HCT116 (cell line): ENCODE results near the gene MRPL11. TPM values are rescaled to one million over a fixed set of nuclear protein-coding genes. Genes with fewer than 3 reads are reported as not detected.

Experiments
- ATAC-seq: fragments of 200-7000 bp; cut with Tn5 transposase; 2 replicates; pipeline ENCODE4 v1.9.1; 2020; ENCODE audit warnings: mild to moderate bottlenecking, moderate library complexity
- BruUV-seq: library from RNA; stranded (reverse); fragments of 400-500 nt; replicated peaks from 2 replicates; lab custom pipeline; 2021; lab: Mats Ljungman, UMichigan
- CTCF ChIA-PET: fragments of 300-600 bp; sonication (Branson Sonifier 250); formaldehyde crosslinking; loops from one replicate; lab custom pipeline; 2021; ENCODE audit warnings: antibody characterized with exemption; lab: Charles Lee
- POLR2A ChIA-PET: fragments of 300-600, 350-600 bp; sonication (Branson Sonifier 250); formaldehyde crosslinking; loops from one replicate; lab custom pipeline; 2021; ENCODE audit warnings: antibody characterized with exemption; lab: Charles Lee
- RAD21 ChIA-PET, 2 experiments: fragments of 300-600 bp; sonication (Branson Sonifier 250); formaldehyde crosslinking; loops; one replicate each; lab custom pipeline; 2023; ENCODE audit warnings: low total read pairs in 2 of 2; ENCODE audit not compliant: uncharacterized antibody in 2 of 2, unreplicated experiment in 2 of 2, low non-redundant PET in 1 of 2; lab: Charles Lee
- DNase-seq: peaks from one replicate; pipeline ENCODE4 v3.0.0-alpha.2; 2010; ENCODE audit warnings: low read depth, low spot score
- H2AFZ ChIP-seq: fragments of 200-600 bp; shearing (Covaris generic), sonication (generic); 2 replicates; pipeline ENCODE4 v1.6.1; 2017; ENCODE audit warnings: low read depth, mixed run types, mixed read lengths, antibody characterized with exemption, low read length; ENCODE audit not compliant: poor library complexity, severe bottlenecking
- H3K27ac ChIP-seq: 2 replicates; pipeline ENCODE4 v1.5.1; 2012; ENCODE audit warnings: low read depth, low read length
- H3K27me3 ChIP-seq: fragments of 200-600 bp; sonication (generic); 2 replicates; pipeline ENCODE4 v1.6.1; 2016; ENCODE audit warnings: mixed run types, low read length, mixed read lengths; ENCODE audit not compliant: insufficient read depth
- H3K36me3 ChIP-seq, 2 experiments: fragments of 200-500 bp in 1 of 2; fragments of 200-600 bp in 1 of 2; sonication (Bioruptor generic) in 1 of 2; sonication (generic) in 1 of 2; 2 replicates each; pipeline versions ENCODE4 v1.5.1 to v1.6.1; 2014 to 2016; ENCODE audit warnings: low read length in 2 of 2, inconsistent platforms in 1 of 2, mixed read lengths in 1 of 2, mixed run types in 1 of 2; ENCODE audit not compliant: insufficient read depth in 2 of 2, control insufficient read depth in 1 of 2
- H3K4me1 ChIP-seq, 2 experiments: fragments of 200-600 bp in 1 of 2; sonication (generic) in 1 of 2; 2 replicates each; pipeline versions ENCODE4 v1.5.1 to v1.6.1; 2012 to 2017; ENCODE audit warnings: low read length in 2 of 2, inconsistent platforms in 1 of 2, mild to moderate bottlenecking in 1 of 2, mixed read lengths in 1 of 2, mixed run types in 1 of 2, moderate library complexity in 1 of 2; ENCODE audit not compliant: insufficient read depth in 2 of 2, control insufficient read depth in 1 of 2
- H3K4me2 ChIP-seq: fragments of 200-600 bp; sonication (generic); 2 replicates; pipeline ENCODE4 v1.6.1; 2017; ENCODE audit warnings: mixed run types, low read length, mixed read lengths
- H3K4me3 ChIP-seq, 2 experiments: fragments of 200-600 bp in 1 of 2; sonication (generic) in 1 of 2; replicated peaks in 1 of 2; 2 replicates each; pipeline ENCODE4 v1.5.1; 2011 to 2016; ENCODE audit warnings: low read length in 2 of 2, control low read depth in 1 of 2, low read depth in 1 of 2, mild to moderate bottlenecking in 1 of 2, mixed read lengths in 1 of 2, mixed run types in 1 of 2
- H3K79me2 ChIP-seq: fragments of 200-600 bp; sonication (generic); 2 replicates; pipeline ENCODE4 v1.6.1; 2017; ENCODE audit warnings: mild to moderate bottlenecking, mixed run types, low read length, moderate library complexity, mixed read lengths; ENCODE audit not compliant: insufficient read depth
- H3K9ac ChIP-seq: fragments of 200-600 bp; sonication (generic); 2 replicates; pipeline ENCODE4 v1.6.1; 2016; ENCODE audit warnings: low read length, mixed read lengths
- H3K9me2 ChIP-seq: fragments of 200-600 bp; sonication (generic), shearing (Covaris generic); 2 replicates; pipeline ENCODE4 v1.6.1; 2017; ENCODE audit warnings: mixed run types, mild to moderate bottlenecking, moderate library complexity; ENCODE audit not compliant: insufficient read depth
- H3K9me3 ChIP-seq, 2 experiments: fragments of 200-500 bp in 1 of 2; fragments of 200-600 bp in 1 of 2; sonication (Bioruptor generic) in 1 of 2; sonication (generic) in 1 of 2; 2 replicates each; pipeline ENCODE4 v1.6.1; 2014 to 2017; ENCODE audit warnings: low read length in 2 of 2, mixed read lengths in 2 of 2, inconsistent platforms in 1 of 2, low read depth in 1 of 2, mild to moderate bottlenecking in 1 of 2, mixed run types in 1 of 2, moderate library complexity in 1 of 2; ENCODE audit not compliant: control insufficient read depth in 1 of 2, insufficient read depth in 1 of 2
- H4K20me1 ChIP-seq: fragments of 200-600 bp; sonication (generic), shearing (Covaris generic); 2 replicates; pipeline ENCODE4 v1.6.1; 2017; ENCODE audit warnings: mixed run types, mild to moderate bottlenecking, moderate library complexity; ENCODE audit not compliant: insufficient read depth
- CBX3 ChIP-seq: IDR thresholded peaks from 2 replicates; pipeline ENCODE4 v1.6.1; 2012; ENCODE audit warnings: low read depth
- CEBPB ChIP-seq: IDR thresholded peaks from 2 replicates; pipeline ENCODE4 v1.6.1; 2012; ENCODE audit warnings: low read depth
- EGR1 ChIP-seq: IDR thresholded peaks from 2 replicates; pipeline ENCODE4 v1.6.1; 2012; ENCODE audit warnings: low read depth
- ELF1 ChIP-seq: IDR thresholded peaks from 2 replicates; pipeline ENCODE4 v1.6.1; 2012; ENCODE audit warnings: low read depth, borderline replicate concordance
- EZH2 ChIP-seq: fragments of 200-600 bp; sonication (generic); IDR thresholded peaks from 2 replicates; pipeline ENCODE4 v1.6.1; 2017; ENCODE audit warnings: antibody characterized with exemption, mixed run types
- FOSL1 ChIP-seq: IDR thresholded peaks from 2 replicates; pipeline ENCODE4 v1.6.1; 2012; ENCODE audit warnings: low read depth
- JUND ChIP-seq: IDR thresholded peaks from 2 replicates; pipeline ENCODE4 v1.6.1; 2012
- POLR2A ChIP-seq: IDR thresholded peaks from 2 replicates; pipeline ENCODE4 v1.7.0; 2011; ENCODE audit warnings: borderline replicate concordance; ENCODE audit not compliant: insufficient read depth, insufficient read length; ENCODE audit errors: extremely low read depth
- RAD21 ChIP-seq: IDR thresholded peaks from 2 replicates; pipeline ENCODE4 v1.6.1; 2012; ENCODE audit warnings: low read depth, mild to moderate bottlenecking
- SIN3A ChIP-seq: IDR thresholded peaks from 2 replicates; pipeline ENCODE4 v1.6.1; 2012; ENCODE audit warnings: low read depth
- SRF ChIP-seq: IDR thresholded peaks from 2 replicates; pipeline ENCODE4 v1.6.1; 2012; ENCODE audit warnings: low read depth
- TCF7L2 ChIP-seq: IDR thresholded peaks from 2 replicates; pipeline ENCODE4 v1.7.0; 2011; ENCODE audit warnings: borderline replicate concordance, inconsistent platforms; ENCODE audit not compliant: insufficient read depth, insufficient read length; ENCODE audit errors: extremely low read depth
- YY1 ChIP-seq: IDR thresholded peaks from 2 replicates; pipeline ENCODE4 v1.6.1; 2011; ENCODE audit warnings: low read length, low read depth, moderate library complexity, mild to moderate bottlenecking; ENCODE audit not compliant: insufficient replicate concordance; ENCODE audit errors: extremely low read depth
- ZFX ChIP-seq: fragments of 450-650 bp; IDR thresholded peaks from 2 replicates; pipeline ENCODE4 v1.6.1; 2017
- ZNF274 ChIP-seq: fragments of 200-500 bp; sonication (Bioruptor generic); IDR thresholded peaks from 2 replicates; pipeline ENCODE4 v1.6.1; 2014; ENCODE audit warnings: mild to moderate bottlenecking, low read depth, low read length, inconsistent platforms
- intact Hi-C: fragments of 100-400 bp; cut with micrococcal nuclease; formaldehyde crosslinking; loops from 2 replicates; pipeline ENCODE4 v1.10.0; 2022
- total RNA-seq: library from RNA; stranded (reverse); gene quantifications from one replicate; pipeline ENCODE4 v1.2.1, GENCODE V29; 2021; ENCODE audit not compliant: unreplicated experiment
- TF ChIP-seq, protein P1 (sequence below): IDR thresholded peaks from 2 replicates; pipeline ENCODE4 v1.6.1; 2011; ENCODE audit warnings: mild to moderate bottlenecking, low read length, moderate library complexity; ENCODE audit not compliant: insufficient replicate concordance; ENCODE audit errors: extremely low read depth
- TF ChIP-seq, protein P2 (sequence below), 3 experiments: fragments of 200-600 bp in 1 of 3; sonication (generic) in 1 of 3; IDR thresholded peaks in 2 of 3; conservative IDR thresholded peaks in 1 of 3; 2 replicates each; pipeline ENCODE4 v1.5.1; 2012 to 2017; ENCODE audit warnings: low read depth in 2 of 3, low read length in 2 of 3, antibody characterized with exemption in 1 of 3, borderline replicate concordance in 1 of 3, control low read depth in 1 of 3, mild to moderate bottlenecking in 1 of 3, mixed read lengths in 1 of 3, mixed run types in 1 of 3, moderate library complexity in 1 of 3; ENCODE audit not compliant: insufficient read depth in 1 of 3
- TF ChIP-seq, protein P3 (sequence below): IDR thresholded peaks from 2 replicates; pipeline ENCODE4 v1.6.1; 2012
- TF ChIP-seq, protein P4 (sequence below): IDR thresholded peaks from 2 replicates; pipeline ENCODE4 v1.6.1; 2012; ENCODE audit warnings: low read depth
- TF ChIP-seq, protein P5 (sequence below): IDR thresholded peaks from 2 replicates; pipeline ENCODE4 v1.6.1; 2012

The MRPL11 gene
- total RNA-seq, 1 experiment from 2014 or later, result 126 TPM

DNA sequence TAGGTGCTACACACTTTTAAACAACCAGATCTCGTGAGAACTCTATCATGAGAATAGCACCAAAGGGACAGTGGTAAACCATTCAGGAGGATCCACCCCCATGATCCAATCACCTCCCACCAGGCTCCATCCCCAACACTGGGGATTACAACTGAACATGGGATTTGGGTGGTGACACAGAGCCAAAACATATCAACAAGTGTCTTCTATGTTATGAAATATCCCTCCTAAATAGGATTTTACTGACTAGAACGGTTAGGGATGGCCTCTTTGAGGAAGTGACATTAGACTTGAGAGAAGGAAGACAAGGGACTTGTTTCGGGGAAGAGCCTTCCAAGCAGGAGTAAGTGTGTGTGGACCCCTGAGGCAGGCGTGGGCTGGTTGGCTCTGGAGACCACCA is 11.9 kb upstream of the MRPL11 start:
- RAD21 ChIA-PET, result no interaction called here
- intact Hi-C loops, result no loop called here
- no peak for TF ChIP-seq ZNF274
- TF ChIP-seq SIN3A, result no peak
- no peak for TF ChIP-seq POLR2A
- TF ChIP-seq, protein P1, sequence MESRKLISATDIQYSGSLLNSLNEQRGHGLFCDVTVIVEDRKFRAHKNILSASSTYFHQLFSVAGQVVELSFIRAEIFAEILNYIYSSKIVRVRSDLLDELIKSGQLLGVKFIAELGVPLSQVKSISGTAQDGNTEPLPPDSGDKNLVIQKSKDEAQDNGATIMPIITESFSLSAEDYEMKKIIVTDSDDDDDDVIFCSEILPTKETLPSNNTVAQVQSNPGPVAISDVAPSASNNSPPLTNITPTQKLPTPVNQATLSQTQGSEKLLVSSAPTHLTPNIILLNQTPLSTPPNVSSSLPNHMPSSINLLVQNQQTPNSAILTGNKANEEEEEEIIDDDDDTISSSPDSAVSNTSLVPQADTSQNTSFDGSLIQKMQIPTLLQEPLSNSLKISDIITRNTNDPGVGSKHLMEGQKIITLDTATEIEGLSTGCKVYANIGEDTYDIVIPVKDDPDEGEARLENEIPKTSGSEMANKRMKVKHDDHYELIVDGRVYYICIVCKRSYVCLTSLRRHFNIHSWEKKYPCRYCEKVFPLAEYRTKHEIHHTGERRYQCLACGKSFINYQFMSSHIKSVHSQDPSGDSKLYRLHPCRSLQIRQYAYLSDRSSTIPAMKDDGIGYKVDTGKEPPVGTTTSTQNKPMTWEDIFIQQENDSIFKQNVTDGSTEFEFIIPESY, result no peak
- TF ChIP-seq, protein P2, sequence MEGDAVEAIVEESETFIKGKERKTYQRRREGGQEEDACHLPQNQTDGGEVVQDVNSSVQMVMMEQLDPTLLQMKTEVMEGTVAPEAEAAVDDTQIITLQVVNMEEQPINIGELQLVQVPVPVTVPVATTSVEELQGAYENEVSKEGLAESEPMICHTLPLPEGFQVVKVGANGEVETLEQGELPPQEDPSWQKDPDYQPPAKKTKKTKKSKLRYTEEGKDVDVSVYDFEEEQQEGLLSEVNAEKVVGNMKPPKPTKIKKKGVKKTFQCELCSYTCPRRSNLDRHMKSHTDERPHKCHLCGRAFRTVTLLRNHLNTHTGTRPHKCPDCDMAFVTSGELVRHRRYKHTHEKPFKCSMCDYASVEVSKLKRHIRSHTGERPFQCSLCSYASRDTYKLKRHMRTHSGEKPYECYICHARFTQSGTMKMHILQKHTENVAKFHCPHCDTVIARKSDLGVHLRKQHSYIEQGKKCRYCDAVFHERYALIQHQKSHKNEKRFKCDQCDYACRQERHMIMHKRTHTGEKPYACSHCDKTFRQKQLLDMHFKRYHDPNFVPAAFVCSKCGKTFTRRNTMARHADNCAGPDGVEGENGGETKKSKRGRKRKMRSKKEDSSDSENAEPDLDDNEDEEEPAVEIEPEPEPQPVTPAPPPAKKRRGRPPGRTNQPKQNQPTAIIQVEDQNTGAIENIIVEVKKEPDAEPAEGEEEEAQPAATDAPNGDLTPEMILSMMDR (IDR thresholded peaks at IDR 0.05 in 2 of 3, conservative IDR thresholded peaks at IDR 0.05 in 1 of 3; ENCODE audit: borderline replicate concordance in 1 of 3, insufficient read depth in 1 of 3, low read depth in 2 of 3, low read length in 2 of 3), result no peak
- no peak for TF ChIP-seq CEBPB
- TF ChIP-seq SRF, result no peak
- no peak for TF ChIP-seq ELF1
- TF ChIP-seq CBX3, result no peak
- TF ChIP-seq, protein P3, sequence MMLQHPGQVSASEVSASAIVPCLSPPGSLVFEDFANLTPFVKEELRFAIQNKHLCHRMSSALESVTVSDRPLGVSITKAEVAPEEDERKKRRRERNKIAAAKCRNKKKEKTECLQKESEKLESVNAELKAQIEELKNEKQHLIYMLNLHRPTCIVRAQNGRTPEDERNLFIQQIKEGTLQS, result no peak
- no peak for TF ChIP-seq EGR1
- no peak for TF ChIP-seq TCF7L2
- no peak for TF ChIP-seq JUND
- TF ChIP-seq YY1, result no peak
- TF ChIP-seq FOSL1, result no peak
- TF ChIP-seq, protein P4, sequence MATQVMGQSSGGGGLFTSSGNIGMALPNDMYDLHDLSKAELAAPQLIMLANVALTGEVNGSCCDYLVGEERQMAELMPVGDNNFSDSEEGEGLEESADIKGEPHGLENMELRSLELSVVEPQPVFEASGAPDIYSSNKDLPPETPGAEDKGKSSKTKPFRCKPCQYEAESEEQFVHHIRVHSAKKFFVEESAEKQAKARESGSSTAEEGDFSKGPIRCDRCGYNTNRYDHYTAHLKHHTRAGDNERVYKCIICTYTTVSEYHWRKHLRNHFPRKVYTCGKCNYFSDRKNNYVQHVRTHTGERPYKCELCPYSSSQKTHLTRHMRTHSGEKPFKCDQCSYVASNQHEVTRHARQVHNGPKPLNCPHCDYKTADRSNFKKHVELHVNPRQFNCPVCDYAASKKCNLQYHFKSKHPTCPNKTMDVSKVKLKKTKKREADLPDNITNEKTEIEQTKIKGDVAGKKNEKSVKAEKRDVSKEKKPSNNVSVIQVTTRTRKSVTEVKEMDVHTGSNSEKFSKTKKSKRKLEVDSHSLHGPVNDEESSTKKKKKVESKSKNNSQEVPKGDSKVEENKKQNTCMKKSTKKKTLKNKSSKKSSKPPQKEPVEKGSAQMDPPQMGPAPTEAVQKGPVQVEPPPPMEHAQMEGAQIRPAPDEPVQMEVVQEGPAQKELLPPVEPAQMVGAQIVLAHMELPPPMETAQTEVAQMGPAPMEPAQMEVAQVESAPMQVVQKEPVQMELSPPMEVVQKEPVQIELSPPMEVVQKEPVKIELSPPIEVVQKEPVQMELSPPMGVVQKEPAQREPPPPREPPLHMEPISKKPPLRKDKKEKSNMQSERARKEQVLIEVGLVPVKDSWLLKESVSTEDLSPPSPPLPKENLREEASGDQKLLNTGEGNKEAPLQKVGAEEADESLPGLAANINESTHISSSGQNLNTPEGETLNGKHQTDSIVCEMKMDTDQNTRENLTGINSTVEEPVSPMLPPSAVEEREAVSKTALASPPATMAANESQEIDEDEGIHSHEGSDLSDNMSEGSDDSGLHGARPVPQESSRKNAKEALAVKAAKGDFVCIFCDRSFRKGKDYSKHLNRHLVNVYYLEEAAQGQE, result no peak
- TF ChIP-seq ZFX, result no peak
- TF ChIP-seq RAD21, result no peak
- TF ChIP-seq EZH2, result no peak
- TF ChIP-seq, protein P5, sequence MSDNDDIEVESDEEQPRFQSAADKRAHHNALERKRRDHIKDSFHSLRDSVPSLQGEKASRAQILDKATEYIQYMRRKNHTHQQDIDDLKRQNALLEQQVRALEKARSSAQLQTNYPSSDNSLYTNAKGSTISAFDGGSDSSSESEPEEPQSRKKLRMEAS, result no peak

More for the DNA sequence above, 11.9 kb upstream of the MRPL11 start:
- Histone ChIP-seq H2AFZ (no peak overlapping the region), H3K36me3 (no peaks in the 10 kb centered on the region), H3K27me3 (no peaks in the 10 kb centered on the region), H3K4me2 (no peak overlapping the region), H3K79me2 (no peaks in the 10 kb centered on the region), H3K4me3 (no peak overlapping the region), H3K9ac (no peak overlapping the region), H3K9me3 (no peaks in the 10 kb centered on the region), H3K9me2 (no peaks in the 10 kb centered on the region), H4K20me1 (no peaks in the 10 kb centered on the region), H3K27ac (no peak overlapping the region), H3K4me1 (peaks cover 0 to 7% of the 10 kb centered on the region in 2 experiments; a peak in 2 of 4 replicates)
- POLR2A ChIA-PET, result no interaction called here
- CTCF ChIA-PET, result no interaction called here
- ATAC-seq (no peak), DNase-seq (no peak)
- no TSS peak for BruUV-seq
